Activated CD8-positive, alpha-beta memory T cell treated with anti-CD3 and anti-CD28 coated beads, Interleukin-2, amount 50 U/mL, for 48 hours (primary cell): ENCODE measurements around the gene SLC2A1.

Source experiments
- DNase-seq: peaks from one replicate; pipeline ENCODE4 v3.0.0-alpha.2; 2020

SLC2A1 gene

DNA sequence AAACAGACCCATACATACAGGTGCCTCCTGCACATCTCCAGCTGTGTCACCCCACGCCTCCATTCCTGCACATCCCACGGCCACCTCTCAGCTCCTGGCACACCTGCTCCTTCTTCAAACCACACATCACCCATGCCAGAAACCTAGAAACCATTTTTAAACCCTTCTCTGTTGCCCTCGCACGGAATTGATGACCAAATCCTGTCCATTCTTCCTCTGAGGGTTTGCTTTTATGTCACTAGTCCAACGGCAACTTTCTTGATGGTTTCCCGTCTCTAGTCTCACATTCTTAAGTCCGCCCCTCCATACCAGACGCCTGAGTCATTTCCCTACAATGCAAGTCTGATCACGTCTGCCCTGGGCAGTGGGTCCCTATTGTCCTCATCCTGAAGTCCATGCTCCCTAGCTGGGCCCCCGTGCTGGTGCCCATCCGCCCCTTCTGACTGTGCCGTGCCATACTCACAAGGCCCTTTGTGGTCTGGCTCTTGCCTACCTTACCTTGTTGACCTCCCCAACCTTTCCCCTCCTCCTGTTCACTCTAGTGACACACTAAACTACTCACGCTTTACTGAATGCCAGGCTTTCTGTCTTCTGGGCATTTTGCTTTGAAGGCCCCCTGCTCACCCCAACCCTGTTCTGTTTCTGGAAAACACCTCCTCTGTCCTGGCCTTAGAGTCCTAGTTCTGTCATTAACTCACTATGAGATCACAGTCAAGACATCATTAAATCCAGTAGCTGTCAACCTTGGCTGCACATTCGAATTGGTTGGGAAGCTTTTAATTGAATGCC is 17.6 kb downstream of the SLC2A1 start:
- no peak for DNase-seq

DNA sequence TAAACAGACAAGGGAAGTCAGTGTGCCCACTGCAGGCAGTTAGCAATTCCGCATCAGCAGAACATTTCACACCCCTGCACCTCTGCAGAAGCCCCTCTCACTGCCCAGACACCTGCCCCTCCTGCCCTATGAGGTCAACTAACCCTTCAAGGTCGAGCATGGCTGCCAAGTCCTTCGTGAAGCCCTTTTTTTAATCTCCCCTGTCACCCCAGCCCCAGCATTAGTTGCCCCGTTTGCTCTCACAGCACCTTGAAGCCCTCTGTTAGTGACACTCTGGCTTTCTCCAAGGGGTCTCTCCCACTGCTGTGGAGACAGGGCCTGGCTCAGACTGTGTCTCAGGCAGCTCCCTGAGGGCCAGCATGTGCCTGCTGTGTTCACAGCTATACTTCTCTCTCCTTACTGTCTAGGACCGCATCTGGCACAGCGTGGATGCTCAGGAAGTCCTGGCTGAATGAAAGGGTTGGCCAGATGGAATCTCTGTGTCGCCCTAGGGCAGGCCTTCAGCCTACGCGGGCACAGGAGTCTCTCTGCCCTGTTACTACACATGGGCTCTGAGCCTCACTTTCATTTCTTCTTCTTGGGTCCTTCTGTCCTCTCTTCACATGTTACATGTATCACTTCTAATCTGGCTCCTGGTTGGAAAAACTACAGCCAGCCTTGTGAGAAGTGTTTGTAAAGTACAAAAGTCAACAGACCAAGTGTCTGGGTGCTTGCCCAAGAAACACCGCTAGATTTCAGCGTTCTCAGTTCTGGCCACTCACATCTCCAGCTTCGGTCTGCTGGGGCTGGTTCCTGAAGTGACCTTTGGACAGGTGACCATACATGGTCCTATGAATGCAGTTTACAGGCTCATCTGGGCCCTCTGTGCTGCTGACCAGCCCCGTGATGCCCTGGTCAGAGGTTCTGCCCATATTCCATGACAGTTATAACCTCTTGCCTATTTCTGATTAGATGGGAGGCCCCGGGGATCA is 19.7 kb downstream of the SLC2A1 start:
- DNase-seq, result peak; percentile 52

GRCh38 chr1:42937836-42938644 is 20.6 kb downstream of the SLC2A1 start:
- peak; percentile 54 for DNase-seq

- no peak for DNase-seq
These were observed 21.4 kb downstream of the SLC2A1 start for GRCh38 chr1:42937141-42937696.

GRCh38 chr1:42936309-42937078 is 22.2 kb downstream of the SLC2A1 start:
- DNase-seq, result peak; percentile 65

GRCh38 chr1:42935971-42936308 is 22.7 kb downstream of the SLC2A1 start:
- no peak for DNase-seq

GRCh38 chr1:42935313-42935895 is 23.3 kb downstream of the SLC2A1 start:
- DNase-seq, result peak; percentile 49

- DNase-seq, result peak; percentile 52
These were observed 23.9 kb downstream of the SLC2A1 start for GRCh38 chr1:42934541-42935312.

DNA sequence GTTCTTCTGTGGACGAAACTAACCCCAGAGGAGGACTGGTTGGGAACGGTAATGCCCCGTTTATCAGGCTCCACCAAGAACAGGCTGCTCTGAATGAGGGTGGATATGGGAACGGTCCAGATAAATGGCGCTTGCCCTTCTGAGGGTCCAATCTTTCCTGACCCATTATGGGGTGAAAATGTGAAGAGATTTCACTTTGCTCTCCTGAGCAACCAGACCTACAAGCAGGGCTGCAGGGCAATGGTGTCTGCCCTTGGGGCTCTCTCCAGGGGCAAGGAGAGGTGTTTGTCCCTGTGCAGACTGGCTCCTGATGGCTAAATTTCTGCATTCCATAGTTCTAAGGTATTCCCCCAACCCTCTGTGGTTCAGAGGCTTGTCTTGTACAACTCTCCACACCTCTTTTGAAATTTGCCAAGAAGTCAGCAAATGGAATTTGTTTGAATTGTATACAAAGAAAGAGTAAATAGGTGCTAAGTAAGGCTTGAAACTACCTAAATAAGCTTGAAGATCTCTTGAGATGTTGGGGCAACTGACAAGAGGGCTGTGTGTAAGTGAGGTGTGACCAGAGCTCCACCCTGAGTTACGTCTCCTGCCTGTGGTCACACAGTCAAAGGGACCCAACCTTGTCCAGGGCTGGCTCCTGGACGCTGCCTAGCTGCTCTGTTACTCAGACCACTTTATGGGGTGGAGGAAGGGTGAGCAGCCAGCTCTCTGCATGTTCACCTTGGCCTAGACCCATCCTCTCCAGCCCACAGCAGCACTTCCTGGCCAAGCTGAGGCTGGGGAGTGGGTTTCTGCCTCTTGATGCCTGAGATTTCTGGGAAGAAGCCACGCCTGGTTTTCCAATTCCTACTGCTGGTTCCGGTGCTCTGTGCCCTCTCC is 24.8 kb downstream of the SLC2A1 start:
- DNase-seq, result peak; percentile 52

- DNase-seq, result peak; percentile 51
These were observed 25.5 kb downstream of the SLC2A1 start for GRCh38 chr1:42933060-42933586.

GRCh38 chr1:42932442-42932941 is 26.2 kb downstream of the SLC2A1 start:
- DNase-seq, result peak; percentile 59

DNA sequence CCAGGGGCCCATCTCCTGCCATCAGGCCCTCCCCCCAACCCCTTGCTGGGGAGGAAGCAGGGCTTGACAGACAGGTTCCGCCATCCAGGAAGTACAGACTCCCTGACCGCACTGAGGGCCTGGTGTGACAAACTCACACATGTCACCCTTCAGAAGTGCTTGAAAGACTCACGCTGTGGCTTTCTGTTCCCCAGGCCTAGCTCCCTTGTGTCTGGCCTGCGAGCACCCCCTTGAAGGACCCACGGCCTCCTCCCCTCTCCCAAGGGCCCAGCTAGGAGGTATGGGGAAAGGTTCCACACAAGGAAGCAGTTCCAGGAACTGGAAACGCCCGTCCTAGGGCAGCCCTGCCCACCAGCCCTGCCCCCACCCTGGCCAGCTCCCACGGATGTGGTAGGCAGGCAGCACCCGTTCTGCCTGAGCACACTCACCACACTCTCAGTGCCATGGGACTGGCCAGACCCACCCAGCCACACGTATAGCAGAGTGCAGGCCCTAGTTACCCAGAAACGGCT is 26.7 kb downstream of the SLC2A1 start:
- peak; percentile 85 for DNase-seq

DNA sequence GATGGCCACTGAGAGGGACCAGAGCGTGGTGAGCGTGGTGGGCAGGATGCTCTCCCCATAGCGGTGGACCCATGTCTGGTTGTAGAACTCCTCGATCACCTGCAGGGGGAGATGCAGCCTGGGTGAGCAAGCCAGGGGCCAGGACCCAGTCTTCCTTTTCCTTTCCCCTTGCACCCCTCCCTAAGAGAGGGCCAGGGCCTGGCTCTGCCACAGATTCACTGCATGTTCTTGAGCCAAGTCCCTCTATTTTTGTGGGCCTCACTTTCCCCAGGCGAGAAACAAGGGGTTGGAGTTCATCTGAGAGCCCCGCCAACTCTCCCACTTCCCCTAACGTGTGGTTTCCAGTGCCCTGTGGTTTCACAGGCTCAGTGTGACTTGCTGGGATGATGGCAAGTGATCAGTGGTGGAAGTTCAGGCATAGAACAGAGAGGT is 27.5 kb downstream of the SLC2A1 start:
- peak; percentile 70 for DNase-seq

DNA sequence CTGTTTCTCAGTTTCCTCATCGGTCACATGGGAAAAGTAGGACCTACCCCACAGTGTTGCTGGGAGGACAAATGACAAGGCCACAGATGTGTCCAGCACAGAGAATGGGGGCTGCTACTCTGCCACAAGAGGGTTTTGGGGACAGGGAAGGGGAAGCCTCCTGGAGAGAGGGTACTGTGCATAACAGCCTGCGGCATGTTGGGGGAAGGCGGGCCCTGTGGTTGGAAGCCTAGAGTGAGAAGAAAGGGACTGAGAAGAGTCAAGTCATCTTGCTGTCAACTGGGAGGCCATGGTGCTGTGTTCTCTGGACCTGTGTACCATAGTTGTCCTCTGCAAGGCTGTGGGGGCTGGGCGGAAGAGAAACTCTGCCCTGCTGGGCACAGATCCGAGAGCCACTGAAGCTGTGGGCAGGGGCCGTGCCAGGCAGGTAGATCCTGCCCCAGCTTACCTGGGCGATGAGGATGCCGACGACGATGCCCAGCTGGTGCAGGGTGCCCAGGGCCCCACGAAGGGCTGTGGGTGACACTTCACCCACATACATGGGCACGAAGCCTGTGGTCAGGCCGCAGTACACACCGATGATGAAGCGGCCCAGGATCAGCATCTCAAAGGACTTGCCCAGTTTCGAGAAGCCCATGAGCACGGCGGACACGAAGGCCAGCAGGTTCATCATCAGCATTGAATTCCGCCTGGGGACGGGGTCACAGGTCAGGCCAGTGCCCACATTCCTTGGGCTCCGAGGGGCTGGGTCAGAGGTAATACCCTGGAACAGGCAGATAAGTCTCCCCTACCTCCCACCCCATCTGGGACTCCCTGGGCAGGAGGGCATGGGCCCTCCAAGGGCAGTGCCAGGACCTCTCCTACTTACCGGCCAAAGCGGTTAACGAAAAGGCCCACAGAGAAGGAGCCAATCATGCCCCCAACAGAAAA is 28.2 kb downstream of the SLC2A1 start:
- peak; percentile 53 for DNase-seq

GRCh38 chr1:42929434-42930177 is 29.1 kb downstream of the SLC2A1 start:
- DNase-seq, result peak; percentile 50

DNA sequence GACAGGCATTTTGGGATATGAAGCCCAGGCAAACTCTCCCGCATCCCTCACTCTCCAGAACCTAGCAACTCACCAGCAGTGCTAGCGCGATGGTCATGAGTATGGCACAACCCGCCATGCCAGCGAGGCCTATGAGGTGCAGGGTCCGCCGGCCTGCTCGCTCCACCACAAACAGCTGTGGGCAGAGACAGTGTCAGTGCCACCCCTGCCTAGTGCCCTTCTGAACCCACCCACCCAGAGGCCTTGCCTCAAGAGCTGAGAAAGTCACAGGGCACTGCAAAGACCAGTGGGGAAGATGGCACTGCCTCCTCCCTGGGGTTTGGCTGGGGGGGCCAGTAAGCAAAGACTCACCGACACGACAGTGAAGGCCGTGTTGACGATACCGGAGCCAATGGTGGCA is 29.8 kb downstream of the SLC2A1 start:
- no peak for DNase-seq
